GM19239 (cell line): ENCODE data around the gene HNRNPUL2.
"Not testable (repeated sequence)": the region's sequence is repeated elsewhere in the genome, so short reads cannot be mapped to it uniquely, and the experiment has no call there.

Source experiments
- DNase-seq: peaks from one replicate; pipeline ENCODE4 v3.0.0; 2011; ENCODE audit warnings: low spot score; ENCODE audit not compliant: insufficient read length
- FAIRE-seq: peaks from 2 replicates; lab custom pipeline; 2011; peaks lifted over from hg19 to GRCh38; lab: Jason Lieb, UNC

The HNRNPUL2 gene

DNA sequence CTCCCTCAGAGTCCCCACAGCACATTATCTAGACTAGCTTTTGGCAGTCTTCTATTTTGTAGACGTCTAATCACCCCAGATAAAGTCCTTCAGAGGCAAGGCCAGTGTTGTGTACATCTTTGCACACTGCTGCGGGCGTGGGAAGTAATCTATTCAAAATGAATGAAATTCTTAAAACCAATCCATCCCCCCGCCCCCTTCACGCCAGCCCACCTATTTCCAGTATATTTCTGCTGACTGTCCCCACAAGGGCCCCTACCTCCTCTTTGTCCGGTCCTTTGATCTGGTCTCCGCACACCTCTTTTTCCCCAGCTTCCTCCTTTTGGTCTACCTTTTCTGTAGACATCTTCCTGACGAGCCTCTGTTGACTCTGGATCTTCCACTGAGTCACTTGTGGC, 20.4 kb downstream of the HNRNPUL2 start:
- FAIRE-seq (no peak), DNase-seq (no peak)

DNA sequence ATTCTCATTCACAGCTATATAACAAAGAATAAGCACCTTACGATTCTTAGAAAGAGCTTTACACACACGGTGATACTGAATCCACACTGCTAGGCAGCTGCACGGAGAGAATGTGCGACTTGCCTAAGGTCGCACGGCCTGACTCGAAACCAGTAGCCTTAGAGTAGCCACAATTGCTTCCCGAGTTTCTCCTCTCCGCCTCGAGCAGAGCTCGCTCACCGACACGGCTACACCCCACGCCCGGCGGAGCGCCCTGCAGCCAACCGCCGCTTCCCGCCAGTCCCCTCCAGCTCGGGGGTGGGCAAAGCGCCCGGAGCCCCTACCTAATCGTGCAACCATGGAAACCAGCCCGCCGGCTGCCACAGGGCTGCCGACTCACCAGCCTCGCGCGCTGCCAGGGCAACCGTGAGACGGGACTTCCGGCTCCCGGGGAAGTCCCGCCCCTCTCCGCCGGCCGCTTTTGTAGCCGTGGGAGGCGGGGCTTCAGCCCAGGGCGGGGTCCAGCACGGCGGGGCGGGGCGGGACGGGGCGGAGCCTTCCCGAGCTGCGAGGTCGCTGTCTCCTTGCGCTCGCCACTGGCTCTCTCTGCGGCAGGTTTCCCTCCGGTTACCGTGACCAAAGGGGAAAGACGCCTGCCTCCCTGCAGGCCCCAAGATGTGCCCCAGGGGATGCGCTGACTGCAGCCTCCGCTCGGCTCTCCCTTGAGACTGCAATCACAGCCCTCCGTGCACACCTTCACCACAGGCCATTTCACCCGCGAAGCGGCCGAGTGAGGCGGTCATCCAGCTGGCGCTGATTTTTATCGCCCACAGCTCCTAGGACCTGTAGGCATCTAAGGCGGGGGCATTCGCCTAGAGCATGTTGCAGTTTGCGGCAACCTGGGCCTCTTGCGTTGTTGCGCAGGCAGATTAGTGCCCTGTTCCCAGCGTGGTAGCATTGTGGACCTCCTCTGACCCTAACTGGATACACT, 21.1 kb downstream of the HNRNPUL2 start:
- peak; percentile 53 for FAIRE-seq
- DNase-seq = peak; percentile 81

DNA sequence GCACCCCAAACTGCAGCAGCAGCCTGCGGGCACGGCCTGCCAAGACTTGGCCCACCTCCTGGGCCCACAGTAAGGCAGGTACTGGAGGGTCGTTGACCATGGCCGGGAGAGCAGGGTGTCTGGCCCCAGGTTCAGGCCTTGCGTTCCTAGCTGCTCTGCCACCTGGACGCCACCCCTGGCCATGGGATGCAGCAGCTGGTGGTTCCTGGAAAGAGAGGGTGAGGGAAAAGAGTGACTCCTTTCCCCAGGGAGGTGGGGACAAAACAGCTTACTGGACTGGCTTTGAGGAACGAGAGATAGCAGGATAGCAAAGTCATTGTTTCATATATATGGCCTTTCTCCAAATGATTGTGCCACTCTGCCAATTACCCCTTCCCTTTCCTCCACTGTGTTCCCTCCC, 21.8 kb downstream of the HNRNPUL2 start:
- no peak for FAIRE-seq
- DNase-seq = no peak

DNA sequence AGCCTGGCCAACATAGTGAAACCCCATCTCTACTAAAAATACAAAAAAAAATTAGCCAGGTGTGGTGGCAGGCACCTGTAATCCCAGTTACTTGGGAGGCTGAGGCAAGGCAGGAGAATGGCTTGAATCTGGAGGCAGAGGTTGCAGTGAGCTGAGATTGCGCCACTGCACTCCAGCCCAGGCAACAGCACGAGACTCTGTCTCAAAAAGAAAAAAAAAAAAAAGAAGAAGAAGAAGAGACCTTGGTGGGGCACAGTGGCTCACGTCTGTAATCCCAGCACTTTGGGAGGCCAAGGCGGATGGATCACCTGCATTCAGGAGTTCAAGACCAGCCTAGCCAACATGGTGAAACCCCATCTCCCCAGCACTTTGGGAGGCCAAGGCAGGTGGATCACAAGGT, 23.3 kb downstream of the HNRNPUL2 start:
- DNase-seq, FAIRE-seq: not testable (repeated sequence)

DNA sequence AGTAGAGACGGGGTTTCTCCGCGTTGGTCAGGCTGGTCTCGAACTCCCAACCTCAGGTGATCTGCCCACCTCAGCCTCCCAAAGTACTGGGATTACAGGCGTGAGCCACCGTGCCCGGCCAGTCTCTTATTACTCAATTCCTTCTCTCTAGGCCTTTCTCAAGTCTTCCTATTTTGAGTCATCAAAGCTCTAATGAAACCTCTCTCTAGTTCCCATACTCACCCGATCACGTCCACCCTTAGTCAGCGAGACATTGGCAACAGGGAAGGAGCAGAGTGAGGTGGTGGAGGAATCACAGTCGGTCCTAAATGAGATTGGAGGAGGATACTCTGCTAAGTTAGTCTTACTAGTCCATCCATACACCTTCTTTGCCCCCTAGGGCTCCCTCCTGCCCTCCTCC, 25.0 kb downstream of the HNRNPUL2 start:
- DNase-seq (no peak), FAIRE-seq (no peak)

DNA sequence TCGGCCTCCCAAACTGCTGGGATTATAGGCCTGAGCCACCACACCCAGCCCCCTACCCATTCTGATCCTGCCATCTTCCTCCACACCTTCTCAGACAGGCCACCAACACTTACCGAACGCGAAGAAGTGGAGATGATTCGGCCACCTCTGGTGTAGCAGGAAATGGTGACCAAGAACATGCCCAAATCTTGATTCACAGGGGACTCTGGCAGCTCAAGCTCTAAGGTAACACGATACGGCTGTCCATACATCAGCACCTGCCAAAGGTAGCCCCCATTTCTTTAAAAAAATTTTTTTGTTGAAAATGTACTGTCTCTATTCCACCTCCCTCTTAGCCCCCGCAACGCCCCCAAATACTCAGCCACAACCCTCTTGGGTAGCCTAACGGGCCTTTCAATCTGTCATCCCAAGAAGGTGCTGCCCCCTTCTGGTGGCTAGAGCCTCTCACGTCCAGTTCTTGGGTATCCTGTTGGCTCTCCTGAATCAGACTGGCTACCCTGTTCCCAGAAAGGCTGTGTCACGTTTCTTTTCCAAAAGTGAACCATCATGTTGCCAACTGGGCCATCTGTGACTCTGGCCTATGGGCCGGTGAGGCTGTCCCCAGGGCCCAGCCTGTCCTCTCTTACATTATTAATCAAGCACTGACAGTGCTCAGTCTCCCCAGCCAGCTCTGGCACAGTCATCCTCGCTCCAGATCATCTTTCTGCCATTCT, 32.6 kb downstream of the HNRNPUL2 start:
- DNase-seq (peak; percentile 81), FAIRE-seq (peak; percentile 93)

DNA sequence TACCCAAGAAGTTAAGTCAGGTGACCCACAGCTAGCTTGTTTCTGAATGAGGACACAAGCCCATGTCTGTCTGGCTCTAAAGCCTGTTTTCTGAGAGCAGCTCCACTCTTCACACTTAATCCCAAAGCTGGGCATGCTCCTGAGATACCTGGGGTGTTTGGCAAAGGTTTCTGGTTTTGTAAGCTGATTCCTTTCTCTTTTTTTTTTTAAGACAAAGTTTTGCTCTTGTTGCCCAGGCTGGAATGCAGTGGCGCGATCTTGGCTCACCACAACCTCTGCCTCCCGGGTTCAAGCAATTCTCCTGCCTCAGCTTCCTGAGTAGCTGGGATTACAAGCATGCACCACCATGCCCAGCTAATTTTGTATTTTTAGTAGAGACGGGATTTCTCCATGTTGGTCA, 33.6 kb downstream of the HNRNPUL2 start:
- not testable (repeated sequence) for FAIRE-seq, DNase-seq

DNA sequence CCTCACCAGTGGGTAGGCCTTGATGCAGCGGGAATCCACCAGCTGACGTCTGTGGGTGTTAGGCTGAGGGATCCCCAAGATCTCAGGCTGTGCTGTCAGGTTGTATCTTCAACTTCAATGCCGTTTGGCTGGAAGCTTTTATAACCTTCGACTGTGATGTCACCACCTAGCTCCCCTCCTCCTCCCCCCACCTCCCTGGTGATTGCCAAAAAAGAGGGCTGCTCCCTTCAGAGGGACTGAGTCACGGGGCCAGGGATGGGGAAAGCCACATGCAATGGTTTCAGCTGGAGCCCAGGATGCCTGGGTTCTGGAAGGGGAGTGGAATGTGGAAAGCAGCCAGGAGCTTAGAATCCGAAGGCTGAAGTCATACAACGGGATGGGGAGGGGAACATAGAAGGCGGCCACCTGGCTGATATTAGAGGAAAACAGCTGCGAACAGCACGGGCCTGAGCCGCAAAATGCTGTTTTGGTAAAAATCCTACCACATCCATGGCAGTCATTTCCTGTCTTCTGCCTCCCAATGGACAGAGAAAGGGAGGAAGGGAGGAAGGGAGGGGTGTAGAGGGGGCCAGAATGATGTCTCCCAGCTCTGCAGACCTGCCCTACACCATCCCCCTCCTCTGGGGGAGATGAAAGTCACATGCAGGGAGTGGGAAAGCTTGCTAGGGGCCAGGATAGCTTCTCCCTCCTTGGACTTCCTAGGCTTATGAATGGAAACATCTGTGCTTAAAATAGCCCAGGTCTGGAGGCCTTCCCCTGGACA, 37.7 kb downstream of the HNRNPUL2 start, which contains the start of gene LRRN4CL:
TSS of gene LRRN4CL (minus strand) at position 110 of the 763 bp plus-strand sequence. CDS start 1,022 bp downstream, outside the sequence.
- FAIRE-seq = no peak
- DNase-seq = no peak

DNA sequence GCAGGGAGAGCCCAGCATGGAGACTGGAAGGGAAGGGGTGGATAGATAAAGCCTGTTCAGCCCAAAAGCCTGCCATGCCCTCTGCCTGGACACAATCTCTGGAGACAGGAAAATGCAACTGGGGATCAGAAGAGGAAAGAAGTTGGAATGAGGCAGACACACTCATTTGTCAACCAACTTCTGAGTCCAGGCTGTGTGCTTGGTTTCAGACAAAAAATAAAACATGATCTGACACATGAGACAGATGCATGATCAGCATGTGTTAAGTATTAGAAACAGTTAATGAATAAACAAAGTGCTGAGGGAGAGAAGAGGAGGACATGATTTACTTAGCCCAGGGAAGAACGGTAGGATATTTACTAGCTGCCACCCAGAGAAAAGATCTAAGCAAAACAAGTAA, 38.8 kb downstream of the HNRNPUL2 start:
- FAIRE-seq = no peak

DNA sequence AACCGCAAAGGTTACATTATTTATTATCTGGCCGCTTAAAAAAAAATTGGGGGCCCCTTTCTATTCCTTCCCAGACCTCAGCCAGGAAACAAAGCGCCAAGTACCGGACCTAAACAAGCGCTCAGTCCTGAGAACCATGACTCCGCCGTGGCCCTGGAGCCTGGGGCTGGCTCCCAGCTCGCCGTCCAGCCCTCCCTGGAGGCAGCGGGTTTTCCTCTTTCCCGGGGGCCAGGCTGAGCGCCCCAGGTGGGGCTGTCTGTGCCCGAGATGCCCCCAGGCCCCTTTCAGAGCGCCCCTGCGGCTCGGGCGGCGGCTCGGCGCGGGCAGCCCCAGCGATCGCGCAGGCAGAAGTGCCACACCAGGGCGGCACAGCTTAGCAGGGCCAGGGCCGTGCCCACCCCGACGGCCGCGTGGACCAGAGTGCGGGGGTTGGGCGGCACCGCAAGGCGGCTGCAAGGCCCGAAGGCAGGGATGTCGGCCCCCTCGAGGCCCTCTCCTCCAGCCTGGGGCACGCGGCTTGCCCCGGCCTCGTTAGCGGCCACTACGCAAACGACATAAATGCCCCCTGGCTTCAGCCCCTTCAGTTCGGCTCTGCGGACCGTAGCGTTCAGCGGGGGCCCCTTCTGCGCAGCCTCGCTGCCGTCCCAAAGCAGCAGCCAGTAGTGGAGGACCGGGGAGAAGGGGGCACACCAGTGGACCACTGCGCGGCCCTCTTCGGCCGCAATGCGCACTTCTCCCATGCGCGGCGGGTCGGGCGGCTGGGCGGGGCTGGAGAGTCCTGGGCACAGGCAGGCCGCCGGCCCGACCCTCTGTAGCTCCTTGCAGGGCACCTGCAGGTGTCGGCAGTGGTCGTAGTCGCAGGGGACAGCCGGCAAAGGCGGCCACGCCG, 39.5 kb downstream of the HNRNPUL2 start:
- FAIRE-seq = no peak
- DNase-seq = no peak

More for the DNA sequence above, 38.8 kb downstream of the HNRNPUL2 start:
- no peak for DNase-seq

DNA sequence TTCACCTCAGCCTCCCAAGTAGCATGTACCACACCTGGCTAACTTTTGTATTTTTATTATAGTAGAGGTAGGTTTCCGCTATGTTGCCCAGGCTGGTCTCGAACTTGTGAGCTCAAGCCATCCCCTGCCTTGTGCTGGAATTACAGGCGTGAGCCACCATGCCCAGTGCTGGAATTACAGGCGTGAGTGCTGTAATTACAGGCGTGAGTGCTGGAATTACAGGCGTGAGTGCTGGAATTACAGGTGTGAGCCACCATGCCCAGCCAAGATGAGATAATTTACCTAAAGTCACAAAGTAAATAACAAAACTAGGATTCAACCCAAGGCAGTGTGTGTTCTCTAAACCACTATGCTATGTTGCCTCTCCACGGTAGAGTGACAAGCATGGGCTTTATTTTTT, 44.7 kb downstream of the HNRNPUL2 start:
- FAIRE-seq (no peak), DNase-seq (no peak)

DNA sequence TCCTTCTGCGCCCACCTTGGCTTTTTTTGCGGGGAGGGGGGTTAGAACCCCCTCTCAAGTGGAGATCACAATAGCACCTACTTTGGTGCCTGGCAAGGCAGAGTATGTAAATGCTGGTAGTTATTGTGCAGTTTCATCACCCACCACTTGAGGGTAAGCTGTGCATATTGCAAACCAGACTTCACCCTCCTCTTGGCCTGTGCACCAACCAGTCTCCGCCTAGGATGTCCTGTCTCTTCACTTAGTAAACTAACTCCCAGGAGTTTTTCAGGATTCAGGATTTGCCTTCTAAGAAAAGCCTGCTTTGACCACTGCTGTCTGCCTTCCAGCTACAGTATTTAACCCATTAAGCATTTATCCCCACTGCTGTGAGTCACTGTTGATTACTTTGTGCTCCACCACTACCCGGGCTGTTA, 46.4 kb downstream of the HNRNPUL2 start:
- peak; percentile 56 for DNase-seq
- FAIRE-seq = peak; percentile 73

DNA sequence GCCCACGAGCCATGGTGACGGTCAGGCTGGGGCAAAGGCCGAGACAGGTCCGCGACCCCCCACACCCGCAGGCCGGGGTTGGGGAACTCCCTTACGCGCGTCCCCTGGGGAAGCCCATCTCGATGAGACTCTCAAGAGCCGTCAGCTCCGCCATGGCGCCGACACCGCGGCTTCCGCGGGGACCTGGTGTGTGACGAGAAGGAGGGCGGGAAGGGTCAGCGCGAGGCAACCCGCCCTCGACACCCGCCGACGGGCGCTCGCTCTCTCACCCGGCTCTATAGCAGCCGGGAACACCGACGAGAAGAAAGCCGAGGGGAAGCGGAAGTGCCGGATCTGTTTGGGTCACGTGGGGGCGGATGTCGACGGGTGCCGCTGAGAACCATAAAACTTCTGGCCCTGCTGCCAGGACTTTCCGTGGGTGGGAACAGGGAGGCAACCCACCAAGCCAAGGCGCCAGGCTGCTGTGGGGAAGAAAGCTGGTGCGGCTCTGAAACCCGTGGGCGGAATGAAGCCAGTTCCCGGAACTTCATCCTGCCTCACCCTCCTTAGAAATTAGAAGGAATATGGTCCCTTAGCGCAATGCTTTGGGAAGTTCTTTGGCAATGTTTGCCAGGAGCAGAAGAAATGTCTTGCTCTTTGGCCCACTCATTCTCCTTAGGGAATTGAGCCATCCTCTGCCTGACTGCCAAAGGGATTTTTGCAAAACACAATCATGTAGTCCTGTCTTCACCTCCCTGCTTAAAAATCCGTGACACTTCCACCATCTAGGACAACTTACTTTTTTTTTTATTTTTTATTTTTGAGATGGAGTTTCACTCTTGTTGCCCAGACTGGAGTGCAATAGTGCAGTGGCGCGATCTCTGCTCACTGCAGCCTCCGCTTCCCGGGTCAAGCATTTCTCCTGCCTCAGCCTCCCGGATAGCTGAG, 48.2 kb downstream of the HNRNPUL2 start, which contains the start of gene UBXN1:
TSS of gene UBXN1 (minus strand) at position 304 of the 927 bp plus-strand sequence. CDS start at position 154, 150 bp downstream.
- peak; percentile 59 for FAIRE-seq

DNA sequence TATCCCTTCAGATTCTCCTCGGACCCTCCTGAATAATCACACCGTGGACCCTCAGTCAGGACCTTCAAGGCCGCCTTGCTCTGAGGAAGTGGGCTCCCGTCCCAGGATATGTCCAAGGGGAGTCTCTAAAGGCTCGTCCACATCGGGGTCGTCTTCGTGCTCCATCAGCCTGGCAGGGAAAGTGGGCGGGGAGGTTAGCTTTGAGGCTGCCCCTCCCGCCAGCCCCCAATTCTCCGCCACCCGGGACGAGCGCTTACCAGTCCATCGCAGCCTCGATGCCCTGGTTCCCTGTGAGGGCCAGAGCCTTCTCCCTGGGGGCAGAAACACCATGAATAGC, 48.9 kb downstream of the HNRNPUL2 start:
- no peak for FAIRE-seq

More for the DNA sequence above, 48.2 kb downstream of the HNRNPUL2 start, which contains the start of gene UBXN1:
- DNase-seq = peak; percentile 91

DNA sequence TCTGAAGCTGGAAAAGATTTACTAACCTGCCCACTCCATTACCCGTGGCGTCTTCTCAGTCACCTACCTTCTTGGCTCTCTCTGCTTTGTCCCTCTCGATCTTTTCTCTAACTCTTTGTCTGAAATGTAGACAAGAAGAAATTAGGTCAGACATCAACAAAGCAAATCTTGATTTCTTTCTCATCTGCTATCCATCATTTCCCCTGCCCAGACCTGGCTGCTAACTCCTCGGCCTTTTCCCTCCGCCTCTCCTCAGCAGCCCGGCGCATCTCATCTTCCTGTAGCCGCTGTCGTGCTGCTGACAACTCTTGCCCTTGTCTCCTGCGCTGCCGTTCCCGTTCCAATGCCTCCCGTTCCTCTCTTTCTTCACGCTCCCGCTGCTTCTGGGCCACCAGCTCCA, 49.5 kb downstream of the HNRNPUL2 start:
- no peak for FAIRE-seq
- no peak for DNase-seq

More for the DNA sequence above, 48.9 kb downstream of the HNRNPUL2 start:
- no peak for DNase-seq

DNA sequence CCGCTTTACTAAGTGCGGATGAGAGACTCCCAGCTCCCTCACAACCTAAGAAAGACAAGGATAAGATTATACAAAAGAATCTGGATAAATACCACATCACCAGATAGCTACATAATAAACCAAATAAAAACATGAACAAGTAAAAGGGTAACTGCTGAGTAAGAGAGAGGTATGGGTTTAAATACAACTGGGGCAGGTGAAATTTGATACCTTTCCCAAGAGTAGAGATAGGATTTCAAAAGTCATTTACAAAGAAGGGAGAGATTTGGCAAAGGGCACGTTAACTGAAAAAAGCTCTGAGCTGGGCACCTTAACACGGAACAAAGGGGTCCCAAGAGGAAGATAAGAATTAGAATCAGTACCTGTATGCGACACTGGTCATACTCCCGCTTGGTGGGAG, 50.1 kb downstream of the HNRNPUL2 start:
- FAIRE-seq = no peak

DNA sequence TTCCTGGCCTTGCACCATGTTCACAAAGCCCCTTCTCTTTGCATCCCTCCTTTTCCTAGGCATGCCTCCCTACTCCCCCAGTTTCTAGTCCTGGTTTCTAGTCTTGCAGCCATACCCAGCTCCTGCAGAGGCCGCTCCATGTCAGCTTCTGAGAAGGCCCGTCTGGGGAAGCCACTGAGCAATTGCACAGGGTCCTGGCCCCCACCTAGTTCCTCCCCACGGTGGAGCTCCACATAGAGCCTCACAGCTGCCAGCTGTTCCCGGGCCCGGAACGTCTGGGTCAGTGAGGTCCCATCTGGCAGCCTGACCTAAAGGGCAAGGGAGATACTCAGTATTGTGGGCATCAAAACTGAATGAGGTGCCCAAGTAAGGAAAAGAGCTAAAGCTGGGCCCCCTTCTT, 50.6 kb downstream of the HNRNPUL2 start:
- DNase-seq (no peak), FAIRE-seq (no peak)

More for the DNA sequence above, 50.1 kb downstream of the HNRNPUL2 start:
- no peak for DNase-seq

DNA sequence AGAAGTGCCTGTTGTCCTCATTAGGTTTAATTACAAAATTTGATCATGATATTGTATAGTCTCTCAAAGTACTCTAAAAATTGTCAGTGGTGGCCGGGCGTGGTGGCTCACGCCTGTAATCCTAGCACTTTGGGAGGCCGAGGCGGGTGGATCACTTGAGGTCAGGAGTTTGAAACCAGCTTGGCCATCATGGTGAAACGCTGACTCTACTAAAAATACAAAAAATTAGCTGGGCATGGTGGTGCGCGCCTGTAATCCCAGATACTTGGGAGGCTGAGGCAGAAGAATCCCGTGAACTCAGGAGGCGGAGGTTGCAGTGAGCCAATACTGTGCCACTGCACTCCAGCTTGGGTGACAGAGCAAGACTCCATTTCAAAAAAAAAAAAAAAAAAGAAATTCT, 51.8 kb downstream of the HNRNPUL2 start:
- DNase-seq, FAIRE-seq: not testable (repeated sequence)
